GM19035 (cell line): ENCODE measurements around the gene MRGPRX4.

Experiments used
- ATAC-seq: cut with Tn5 transposase; IDR thresholded peaks from one replicate; pipeline ENCODE4 v1.9.1; 2021; ENCODE audit not compliant: unreplicated experiment

Gene MRGPRX4

GRCh38 chr11:18204771-18205170 lies 32.1 kb downstream of the MRGPRX4 start:
- ATAC-seq: no peak

DNA sequence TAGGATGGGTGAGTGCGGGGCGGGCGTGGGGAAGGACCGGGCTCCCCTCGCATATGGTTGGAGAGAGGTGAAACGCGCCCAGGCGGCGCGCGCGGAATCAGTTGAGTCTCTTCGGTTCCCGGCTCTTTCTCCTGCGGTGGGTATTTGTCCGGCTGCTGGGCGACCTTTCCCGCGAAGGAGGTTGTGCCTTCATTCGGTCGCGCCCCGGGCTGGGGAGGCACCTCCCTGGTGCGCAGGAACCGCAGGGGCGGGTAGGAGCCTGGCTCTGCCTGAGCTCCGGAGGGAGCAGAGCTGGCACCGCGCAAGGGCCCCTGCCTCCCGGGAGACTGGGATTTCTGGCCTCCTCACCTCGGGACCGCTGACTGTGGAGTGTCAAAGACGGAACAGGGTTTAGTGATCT lies 36.4 kb downstream of the MRGPRX4 start:
- ATAC-seq: no peak

GRCh38 chr11:18221274-18221876 lies 48.7 kb downstream of the MRGPRX4 start:
- no peak for ATAC-seq

- no peak for ATAC-seq
These were observed 50.3 kb downstream of the MRGPRX4 start for GRCh38 chr11:18222814-18223421.
